Fibroblast of the conjunctiva (primary cell): ENCODE results near the gene SLC35G1.
A peak's percentile ranks its signal among the peaks of the same experiment; 100 is the strongest.

ENCODE experiments used
- DNase-seq: peaks from one replicate; pipeline ENCODE4 v3.0.0-alpha.2; 2010; ENCODE audit warnings: low read depth

SLC35G1 gene

DNA sequence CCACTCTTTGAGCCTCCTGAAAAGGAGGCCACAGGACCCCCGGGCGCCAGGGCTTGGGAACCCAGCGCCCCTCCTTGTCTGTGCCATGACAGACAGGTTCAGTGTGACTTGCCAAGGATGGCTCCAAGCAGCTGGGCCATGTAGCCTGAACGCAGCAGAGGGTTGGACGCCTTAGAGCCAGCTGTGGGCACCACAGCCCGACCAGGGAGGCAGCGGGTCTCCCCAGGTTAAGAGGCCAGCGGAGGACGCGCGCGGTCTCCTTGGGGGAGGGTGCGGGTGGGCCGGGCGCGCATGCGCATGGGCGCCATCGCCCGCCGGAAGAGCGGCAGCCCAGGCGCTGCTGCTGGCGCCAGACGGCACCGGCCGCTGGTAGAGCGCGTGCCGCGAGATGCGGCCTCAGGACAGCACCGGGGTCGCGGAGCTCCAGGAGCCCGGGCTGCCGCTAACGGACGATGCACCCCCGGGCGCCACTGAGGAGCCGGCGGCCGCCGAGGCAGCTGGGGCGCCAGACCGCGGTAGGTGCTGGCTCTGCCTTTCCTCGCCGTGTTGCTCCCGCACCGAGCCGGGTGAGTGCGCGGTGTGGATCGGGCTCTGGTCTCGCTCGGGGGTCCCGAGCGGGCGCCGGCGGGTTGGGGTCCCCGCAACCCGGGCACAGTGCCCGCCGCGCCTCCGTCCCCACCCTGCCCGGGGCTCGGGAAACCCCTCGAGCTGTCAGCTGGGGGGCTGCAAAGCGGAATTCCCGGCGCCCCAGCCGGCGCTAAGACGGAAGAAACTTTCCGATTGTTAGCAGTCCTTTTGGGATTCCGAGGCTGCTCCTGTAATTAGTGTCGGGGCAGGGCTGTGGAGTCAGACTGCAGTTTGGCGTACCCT, at the start of gene SLC35G1:
TSS of gene SLC35G1 (plus strand) at position 333 of the 870 bp plus-strand sequence. CDS start at position 389, 56 bp downstream.
- DNase-seq = peak; percentile 45

GRCh38 chr10:93844979-93845626, 48.7 kb upstream of the SLC35G1 start:
- no peak for DNase-seq

- DNase-seq = no peak
Observed at GRCh38 chr10:93849593-93849992, 44.2 kb upstream of the SLC35G1 start.

- DNase-seq = no peak
Observed at GRCh38 chr10:93850031-93851015, 43.5 kb upstream of the SLC35G1 start.

GRCh38 chr10:93851169-93851568, 42.6 kb upstream of the SLC35G1 start:
- no peak for DNase-seq

- DNase-seq = no peak
Observed at GRCh38 chr10:93852476-93853095, 41.2 kb upstream of the SLC35G1 start.

DNA sequence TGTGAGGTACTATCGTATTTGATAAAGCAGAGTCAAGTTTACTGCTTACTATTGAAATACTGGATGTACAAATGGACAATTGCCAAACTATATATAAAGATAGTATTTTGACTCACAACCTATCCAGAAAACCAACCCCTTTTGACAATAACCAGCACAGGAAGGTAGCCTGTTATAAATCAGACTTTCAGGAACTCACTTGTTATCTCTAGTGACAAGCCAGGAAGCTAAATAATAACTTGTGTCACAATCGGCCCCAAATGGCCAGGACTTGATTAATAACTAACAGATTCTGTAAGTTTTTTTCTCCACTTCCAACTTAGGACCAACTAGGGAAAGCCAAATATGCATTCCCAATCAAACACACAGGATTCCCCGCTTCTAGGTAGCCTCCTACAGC, 38.8 kb upstream of the SLC35G1 start:
- no peak for DNase-seq

GRCh38 chr10:93856349-93857145, 37.2 kb upstream of the SLC35G1 start:
- no peak for DNase-seq

- DNase-seq = no peak
Observed at GRCh38 chr10:93859049-93859655, 34.6 kb upstream of the SLC35G1 start.

DNA sequence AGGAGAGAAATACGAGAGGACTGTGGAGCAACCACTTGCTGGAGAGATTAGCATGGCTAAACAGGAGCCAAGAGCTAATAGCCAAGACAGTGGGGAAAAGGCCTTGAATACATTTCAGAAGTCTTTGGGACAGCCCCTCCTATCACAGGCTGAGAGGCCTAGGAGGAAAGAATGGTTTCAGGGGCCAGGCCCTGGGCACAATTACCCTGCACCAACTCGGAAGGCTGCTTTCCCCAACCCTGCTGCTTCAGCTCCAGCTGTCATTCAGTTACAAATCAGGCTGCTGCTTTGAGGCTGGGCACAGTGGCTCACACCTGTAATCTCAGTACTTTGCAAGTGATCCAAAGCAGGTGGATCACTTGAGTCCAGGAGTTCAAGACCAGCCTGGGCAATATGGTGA, 32.0 kb upstream of the SLC35G1 start:
- no peak for DNase-seq

DNA sequence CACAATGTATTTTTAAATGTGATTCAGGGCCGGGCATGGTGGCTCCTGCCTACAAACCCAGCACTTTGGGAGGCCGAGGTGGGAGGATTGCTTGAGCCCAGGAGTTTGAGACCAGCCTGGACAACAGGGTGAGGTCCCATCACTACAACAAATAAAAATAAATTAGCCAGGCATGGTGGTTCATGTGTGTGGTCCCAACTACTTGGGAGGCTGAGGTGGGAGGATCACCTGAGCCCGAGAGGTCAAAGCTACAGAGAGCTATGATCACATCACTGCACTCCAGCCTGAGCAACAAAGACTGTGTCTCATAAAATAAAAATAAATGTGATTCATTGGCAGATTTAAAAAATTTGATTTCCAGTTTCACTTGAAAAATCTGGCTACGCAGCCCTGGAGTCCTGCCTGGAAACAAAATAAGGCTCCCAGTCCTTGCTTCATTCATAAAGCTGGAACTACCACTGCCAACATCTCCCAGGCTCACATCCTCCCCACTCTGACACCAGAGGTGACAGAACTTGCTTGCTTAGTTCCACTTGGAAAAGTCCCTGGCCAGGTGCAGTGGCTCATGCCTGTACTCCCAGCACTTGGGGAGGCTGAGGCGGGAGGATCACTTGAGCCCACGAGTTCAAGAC, 27.9 kb upstream of the SLC35G1 start:
- no peak for DNase-seq

DNA sequence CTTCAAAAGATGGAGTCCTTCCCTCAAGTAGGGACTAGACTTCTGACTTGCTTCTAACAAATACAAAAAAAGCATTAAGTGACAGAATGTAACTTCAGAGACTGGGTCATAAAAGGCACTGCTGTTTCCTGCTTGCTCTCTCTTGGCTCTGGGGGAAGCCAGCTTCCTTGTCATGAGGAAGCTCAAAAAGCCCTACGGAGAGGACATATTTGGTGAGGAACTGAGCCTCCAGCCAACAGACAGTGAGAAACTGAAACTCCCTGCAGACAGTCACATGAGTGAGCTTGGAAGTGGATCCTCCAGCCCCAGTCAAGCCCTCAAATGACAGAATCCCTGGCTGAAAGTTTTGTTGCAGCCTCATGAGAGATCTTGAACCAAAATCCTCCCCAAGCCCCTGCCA, 26.3 kb upstream of the SLC35G1 start:
- no peak for DNase-seq

DNA sequence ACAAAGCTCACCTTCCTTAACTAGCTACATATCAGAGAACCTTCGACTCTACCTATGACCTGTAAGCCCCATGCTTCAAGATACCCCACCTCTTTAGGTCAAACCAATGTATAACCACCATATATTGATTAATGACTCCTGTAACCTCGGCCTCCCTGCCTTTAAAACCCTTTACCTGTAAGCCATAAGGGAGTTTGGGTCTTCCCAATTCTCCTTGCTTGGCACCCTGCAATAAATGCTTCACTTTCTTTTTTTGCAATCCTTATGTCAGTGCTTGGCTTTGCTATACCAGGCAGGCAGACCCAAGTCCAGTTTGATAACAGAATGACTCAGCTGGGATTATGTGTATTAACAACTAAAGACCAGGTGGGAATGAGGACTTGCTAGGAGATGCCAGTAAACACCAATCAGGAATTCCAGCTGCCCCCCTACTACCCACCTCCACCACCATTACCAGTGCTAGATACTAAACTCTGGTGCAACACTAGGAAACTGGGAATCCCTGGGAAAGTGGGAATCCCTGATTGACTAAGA, 22.0 kb upstream of the SLC35G1 start:
- DNase-seq = no peak

DNA sequence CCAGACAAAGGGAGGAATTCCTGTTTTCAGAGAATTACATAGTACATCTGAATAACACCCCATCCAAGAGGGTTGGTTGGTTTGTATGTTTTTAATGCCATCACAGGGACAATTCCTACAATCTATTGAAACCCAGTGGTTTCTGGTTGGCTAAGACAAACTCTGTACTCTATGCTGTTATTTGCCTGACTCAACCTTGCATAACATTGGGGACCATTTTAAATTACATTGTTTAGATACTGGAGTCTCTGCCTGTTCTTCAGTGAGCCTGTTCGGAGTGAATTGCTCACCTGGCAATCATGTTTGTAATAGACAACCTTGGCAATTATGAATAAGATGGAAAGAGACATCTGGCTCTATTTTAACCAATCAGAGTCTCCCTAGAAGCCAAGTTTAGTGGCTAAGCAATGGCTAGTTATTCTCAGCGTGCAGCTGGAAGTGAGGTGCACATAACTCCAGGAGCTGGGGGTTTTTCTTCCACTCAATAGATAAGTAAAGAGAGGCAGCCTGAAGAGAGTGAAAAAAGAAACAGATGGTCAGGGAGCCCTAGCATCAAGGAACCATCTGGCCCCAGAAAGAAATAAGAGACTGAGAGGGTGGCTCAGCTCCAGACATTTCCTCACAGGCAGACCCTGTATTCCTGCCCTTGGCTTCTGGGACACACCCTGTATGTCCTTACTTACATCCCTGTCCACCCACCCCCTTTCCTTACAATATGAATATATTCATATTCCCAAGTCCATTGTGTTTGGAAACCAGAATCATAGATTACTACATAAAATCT, 21.2 kb upstream of the SLC35G1 start:
- DNase-seq = no peak

DNA sequence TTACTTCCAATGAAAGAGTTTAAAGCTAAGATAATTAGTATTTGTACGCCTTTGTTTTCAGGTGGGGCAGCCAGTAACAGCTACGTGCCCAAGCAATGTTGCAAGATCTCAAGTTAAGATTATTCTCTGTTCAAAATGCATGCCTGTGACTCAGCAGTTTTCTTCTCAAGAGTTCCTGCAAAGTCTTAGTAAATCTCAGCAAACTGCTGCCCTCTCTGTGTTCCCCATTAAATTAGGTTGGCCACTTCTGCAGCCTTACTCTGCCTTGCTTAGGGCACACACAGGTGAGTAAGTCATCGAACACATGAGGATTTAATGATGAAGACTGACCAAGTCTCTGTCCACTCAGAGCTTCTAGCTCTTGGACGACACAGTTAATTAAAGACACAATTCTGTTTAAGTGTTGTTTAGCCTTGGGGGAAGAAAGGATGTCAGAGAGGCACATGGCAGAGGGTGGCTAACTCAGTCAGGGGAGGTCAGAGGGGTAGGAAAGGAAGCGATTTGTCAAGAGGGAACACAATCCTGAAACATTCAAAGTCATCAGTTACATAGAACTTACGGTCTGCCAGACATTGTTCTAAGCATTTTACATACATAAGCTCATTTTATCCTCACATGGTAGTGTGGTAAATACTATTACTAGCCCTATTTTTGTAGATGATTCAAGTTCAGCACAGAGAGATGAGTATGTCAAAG, 20.2 kb upstream of the SLC35G1 start:
- DNase-seq = peak; percentile 42

- DNase-seq = no peak
Observed at GRCh38 chr10:93874309-93875031, 19.3 kb upstream of the SLC35G1 start.

- no peak for DNase-seq
Observed at GRCh38 chr10:93875032-93875358, 18.8 kb upstream of the SLC35G1 start.

DNA sequence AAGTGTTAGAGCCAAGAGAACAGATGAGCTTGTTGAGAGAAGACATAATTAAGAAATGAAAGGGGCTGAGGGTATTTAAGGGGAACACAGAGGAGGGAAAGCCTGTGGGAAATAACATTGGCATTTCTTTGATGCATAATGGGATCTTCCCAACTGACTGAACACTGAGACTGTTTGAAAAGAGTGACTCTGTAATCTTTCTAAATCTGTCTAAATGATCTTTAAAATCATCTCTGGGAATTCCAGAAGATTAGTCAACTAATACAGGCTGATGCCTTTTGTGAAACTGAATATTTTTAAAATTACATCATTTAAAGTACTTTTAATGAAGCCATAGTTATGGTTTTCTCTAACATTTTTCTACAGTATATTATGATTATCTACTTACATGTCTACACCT, 17.4 kb upstream of the SLC35G1 start:
- DNase-seq = no peak
